Measurements from ENCODE around the gene MEGF11. TPM values are rescaled to one million over a fixed set of nuclear protein-coding genes. Genes with fewer than 3 reads are reported as not detected.
A peak's percentile ranks its signal among the peaks of the same experiment; 100 is the strongest.

The MEGF11 gene
- polyA plus RNA-seq, 2 of the 4 experiments (the other 2 are of a cell fraction): 0.25 to 0.31 TPM

GRCh38 chr15:65939901-65940617 lies 313.5 kb downstream of the MEGF11 start:
- H3K9me3 ChIP-seq: no peaks in the 10 kb centered on the region
- H3K4me2 ChIP-seq: peak overlapping the region; percentile 70
- CTCF ChIA-PET: interaction anchor here (0.6 to 1.9 kb wide), 7 partner anchors 8 to 301 kb away, joined by 3 to 6 read pairs (median 4); no protein-coding TSS in a partner anchor
- ATAC-seq (peak; percentile 80 to 86), FAIRE-seq (no peak), DNase-seq (ENCODE audit: low read depth in 1 of 2, low spot score in 1 of 2) (peak; percentile 80 to 87)
- H3K27ac ChIP-seq: peak overlapping the region; percentile 71 to 82
- no peak overlapping the region for H3K4me3 ChIP-seq
- whole genome bisulfite sequencing (ENCODE audit: missing lambda C conversion rate): 34% methylated on average over 10 of the region's 10 CpGs
- POLR2A ChIA-PET: interaction anchor here (0.6 to 2.3 kb wide), 3 partner anchors 8 to 71 kb away, joined by 3 to 9 read pairs (median 9); partner anchors contain the start of gene RAB11A
- H3K4me1 ChIP-seq: peaks cover 30% of the 10 kb centered on the region
- TF ChIP-seq NPAS2 (CRISPR knock-in tag; IDR thresholded peaks at IDR 0.05; ENCODE audit: borderline replicate concordance): no peak
- TF ChIP-seq FOSB (CRISPR knock-in tag; IDR thresholded peaks at IDR 0.05): no peak
- TF ChIP-seq CHD4 (IDR thresholded peaks at IDR 0.05; ENCODE audit: borderline replicate concordance): no peak
- no peak for TF ChIP-seq BHLHE40 (IDR thresholded peaks at IDR 0.05; ENCODE audit: low read depth, low read length)
- TF ChIP-seq NR3C1 (IDR thresholded peaks at IDR 0.05): no peak
- 0 out of 2 replicates have a peak, but pooled peaks have one; percentile 30 for TF ChIP-seq GATA3 (IDR thresholded peaks at IDR 0.05; ENCODE audit: borderline replicate concordance)
- TF ChIP-seq BCL3 (IDR thresholded peaks at IDR 0.05): no peak
- TF ChIP-seq ATOH8 (CRISPR knock-in tag; IDR thresholded peaks at IDR 0.05; ENCODE audit: low read depth): no peak
- 0 out of 2 replicates have a peak, but pooled peaks have one; percentile 10 for TF ChIP-seq MAX (IDR thresholded peaks at IDR 0.05)
- no peak for TF ChIP-seq HOXA7 (CRISPR knock-in tag; IDR thresholded peaks at IDR 0.05)
- no peak for TF ChIP-seq EHF (CRISPR knock-in tag; IDR thresholded peaks at IDR 0.05)
- no peak for TF ChIP-seq NFE2L2 (conservative IDR thresholded peaks at IDR 0.05; ENCODE audit: low read length)
- TF ChIP-seq E2F6 (IDR thresholded peaks at IDR 0.05; ENCODE audit: borderline replicate concordance, low read depth): no peak
- no peak for TF ChIP-seq MAZ (IDR thresholded peaks at IDR 0.05; ENCODE audit: borderline replicate concordance, low read depth, low read length)
- 0 out of 2 replicates have a peak, but pooled peaks have one; percentile 22 for TF ChIP-seq FOSL2 (IDR thresholded peaks at IDR 0.05)
- peak; percentile 73 for TF ChIP-seq FOSL2 (CRISPR knock-in tag; IDR thresholded peaks at IDR 0.05)
- TF ChIP-seq REST (IDR thresholded peaks at IDR 0.05): no peak
- no peak for TF ChIP-seq CBX8 (IDR thresholded peaks at IDR 0.05)
- no peak for TF ChIP-seq RCOR1 (IDR thresholded peaks at IDR 0.05; ENCODE audit: low read depth, low read length)
- no peak for TF ChIP-seq POLR2A (IDR thresholded peaks at IDR 0.05; ENCODE audit: low read length)
- no peak for TF ChIP-seq RARB (CRISPR knock-in tag; IDR thresholded peaks at IDR 0.05)
- no peak for TF ChIP-seq SREBF2 (IDR thresholded peaks at IDR 0.05)
- no peak for TF ChIP-seq KDM1A (IDR thresholded peaks at IDR 0.05; ENCODE audit: low read depth)
- TF ChIP-seq JUN (IDR thresholded peaks at IDR 0.05): no peak; a peak in 1 of 5 replicates
- 0 out of 2 replicates have a peak, but pooled peaks have one; percentile 8 for TF ChIP-seq HES2 (IDR thresholded peaks at IDR 0.05)
- TF ChIP-seq JUNB (IDR thresholded peaks at IDR 0.05): 0 out of 2 replicates have a peak, but pooled peaks have one; percentile 23
- TF ChIP-seq CTCF (IDR thresholded peaks at IDR 0.05): no peak
- no peak for TF ChIP-seq MYC (IDR thresholded peaks at IDR 0.05; ENCODE audit: borderline replicate concordance, low read length)
- TF ChIP-seq ELK1 (IDR thresholded peaks at IDR 0.05; ENCODE audit: low read depth, low read length): no peak
- TF ChIP-seq ZC3H11A (IDR thresholded peaks at IDR 0.05): no peak
- 0 out of 5 replicates have a peak, but pooled peaks of 1 of the 2 experiments have one; percentile 25 for TF ChIP-seq EP300 (IDR thresholded peaks at IDR 0.05)
- no peak for TF ChIP-seq CHD2 (IDR thresholded peaks at IDR 0.05; ENCODE audit: low read length, partially characterized antibody)
